Duodenal mucosa (tissue), 2 donors: ENCODE measurements around the gene NEURL4.

Experiments used
- H3K27ac ChIP-seq: one replicate; pipeline ENCODE4 v1.7.0; 2013; ENCODE audit warnings: low read depth, low read length
- H3K27me3 ChIP-seq, 2 donors: one replicate each; pipeline ENCODE4 v1.7.0; 2013; ENCODE audit warnings: low read length in 2 of 2, control low read depth in 1 of 2; ENCODE audit not compliant: insufficient read depth in 2 of 2, control insufficient read depth in 1 of 2
- H3K36me3 ChIP-seq, 2 donors: one replicate each; pipeline ENCODE4 v1.7.0; 2013; ENCODE audit warnings: low read length in 2 of 2, control low read depth in 1 of 2; ENCODE audit not compliant: insufficient read depth in 2 of 2, control insufficient read depth in 1 of 2
- H3K4me1 ChIP-seq, 2 donors: one replicate each; pipeline ENCODE4 v1.7.0; 2013; ENCODE audit warnings: low read length in 2 of 2, control low read depth in 1 of 2; ENCODE audit not compliant: insufficient read depth in 2 of 2, control insufficient read depth in 1 of 2
- H3K4me3 ChIP-seq, 2 donors: one replicate each; pipeline ENCODE4 v1.7.0; 2013; ENCODE audit warnings: low read length in 2 of 2, low read depth in 1 of 2
- H3K9ac ChIP-seq, 2 donors: one replicate each; pipeline ENCODE4 v1.7.0; 2013; ENCODE audit warnings: low read length in 2 of 2, low read depth in 1 of 2
- H3K9me3 ChIP-seq, 2 donors: one replicate each; pipeline ENCODE4 v1.7.0; 2013; ENCODE audit warnings: low read length in 2 of 2, control low read depth in 1 of 2; ENCODE audit not compliant: control insufficient read depth in 1 of 2

The NEURL4 gene

DNA sequence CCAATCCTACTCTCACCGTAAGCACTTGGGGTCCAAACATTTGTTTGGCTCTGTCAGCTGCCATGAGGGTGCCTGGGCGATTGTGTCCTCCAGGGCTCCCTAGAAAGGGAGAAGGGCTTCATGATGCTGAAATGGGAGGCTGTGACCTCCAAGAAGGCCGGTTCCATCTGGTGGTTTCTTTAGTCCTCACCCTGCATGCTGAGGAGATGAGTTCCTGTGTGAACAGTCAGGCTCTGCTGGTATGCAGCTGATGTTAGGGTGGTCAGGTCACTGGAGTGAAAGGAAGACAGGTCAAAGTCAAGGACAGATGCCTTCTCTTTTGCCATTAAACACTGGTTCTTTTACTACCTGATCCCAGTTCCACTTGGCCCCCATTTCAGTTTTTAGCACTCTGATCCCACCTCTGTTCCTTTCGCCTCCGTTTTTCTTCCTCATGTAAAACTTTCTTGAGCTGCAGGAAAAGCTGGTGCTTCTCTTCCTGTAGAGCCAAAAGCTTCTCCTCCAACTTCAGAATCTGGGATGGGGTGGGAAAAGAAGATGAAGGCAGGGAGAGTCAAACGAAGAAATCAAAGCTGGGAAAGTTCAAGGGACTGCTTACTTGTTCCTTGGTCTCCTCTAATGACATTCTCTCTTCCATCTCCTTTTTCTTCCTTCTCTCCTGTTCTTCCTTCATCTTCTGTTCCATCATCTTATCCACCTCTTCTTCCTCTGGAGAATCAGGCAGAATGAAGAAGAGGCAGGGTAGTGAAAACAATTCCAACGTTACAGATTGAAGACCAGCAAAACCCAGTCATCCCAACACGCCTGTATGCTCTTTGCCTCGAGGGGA lies 15.0 kb downstream of the NEURL4 start:
- Histone ChIP-seq H3K9ac (peak overlapping the region; percentile 87 to 90), H3K36me3 (peaks cover 60 to 70% of the 10 kb centered on the region in 2 donors), H3K4me3 (peak overlapping the region; percentile 89 to 92), H3K27me3 (no peaks in the 10 kb centered on the region), H3K9me3 (no peaks in the 10 kb centered on the region), H3K4me1 (peaks cover 37 to 44% of the 10 kb centered on the region in 2 donors), H3K27ac (no peak overlapping the region)

DNA sequence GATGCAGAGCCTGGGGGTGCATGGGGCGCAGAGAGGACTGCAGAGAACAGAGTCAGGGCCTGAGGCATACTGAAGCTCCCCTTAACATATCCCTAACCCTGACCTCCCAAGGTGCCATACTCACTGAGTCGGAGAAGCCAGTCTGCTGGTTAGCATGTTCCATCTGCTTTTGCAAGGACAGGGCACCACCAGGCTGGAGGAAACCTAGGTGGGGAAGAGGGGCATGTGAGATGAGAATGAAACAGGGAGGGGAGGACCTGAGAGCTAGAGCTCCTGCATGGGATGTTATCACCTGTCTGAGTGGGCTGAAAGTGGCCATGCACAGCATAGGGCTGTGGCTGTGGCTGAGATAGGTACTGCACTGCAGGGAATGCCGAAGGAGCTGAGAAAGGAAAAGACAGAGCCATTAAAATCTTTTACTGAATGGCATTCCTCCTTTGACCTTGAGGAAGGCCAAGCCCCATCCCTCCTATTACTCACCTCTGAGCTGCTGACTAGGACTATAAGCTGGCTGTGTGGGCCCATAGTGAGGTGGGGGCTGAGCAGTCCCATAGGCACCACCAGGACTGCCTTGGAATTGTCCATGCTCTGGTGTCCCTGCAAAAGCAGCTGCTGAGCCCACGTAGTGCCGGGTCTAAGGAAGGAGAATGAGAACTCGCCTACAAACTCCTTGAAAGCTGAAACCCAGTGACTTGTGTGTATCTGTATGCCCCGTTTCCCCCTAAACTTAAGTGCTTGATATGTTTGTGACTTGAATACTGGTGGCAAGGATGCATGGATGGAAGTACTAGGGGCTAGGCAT lies 15.8 kb downstream of the NEURL4 start:
- no peak overlapping the region for H3K27ac ChIP-seq
- no peak overlapping the region for H3K4me3 ChIP-seq
- H3K4me1 ChIP-seq: peaks cover 41 to 43% of the 10 kb centered on the region in 2 donors
- H3K27me3 ChIP-seq: no peaks in the 10 kb centered on the region
- peak overlapping the region in 1 of 2 donors; percentile 21 for H3K9ac ChIP-seq
- H3K9me3 ChIP-seq: no peaks in the 10 kb centered on the region
- peaks cover 52 to 62% of the 10 kb centered on the region in 2 donors for H3K36me3 ChIP-seq

DNA sequence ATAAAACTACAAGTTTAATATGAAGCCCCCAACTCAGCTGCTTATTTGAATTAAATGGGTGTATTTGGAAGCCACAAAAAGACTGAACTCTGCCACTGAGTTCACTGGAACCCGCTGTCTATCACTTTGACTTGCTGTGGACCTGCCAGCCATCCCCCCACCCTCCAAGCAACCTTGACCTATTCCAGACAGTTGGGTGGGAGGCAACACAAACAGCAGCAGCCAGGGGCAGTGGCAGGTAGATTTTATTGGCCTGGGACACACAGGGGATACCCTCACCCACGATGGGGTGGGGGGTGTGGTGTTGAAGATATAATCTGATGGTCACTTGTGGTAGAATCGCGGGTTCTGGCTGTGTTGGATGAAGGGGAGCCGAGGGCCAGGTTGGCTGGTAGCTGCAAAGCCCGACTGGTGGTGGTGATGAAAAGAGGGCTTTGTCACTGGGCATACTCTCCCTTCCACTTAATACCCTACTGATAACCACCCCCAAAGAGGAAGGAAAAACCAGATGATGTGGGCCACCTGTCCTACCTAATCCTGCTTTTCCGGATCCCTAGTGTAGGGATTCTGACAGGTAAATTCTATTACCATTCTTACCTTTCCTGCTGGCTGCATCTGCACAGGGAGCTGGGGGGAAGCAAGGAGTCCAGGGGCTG lies 16.6 kb downstream of the NEURL4 start:
- Histone ChIP-seq H3K9ac (no peak overlapping the region), H3K27me3 (no peaks in the 10 kb centered on the region), H3K27ac (no peak overlapping the region), H3K9me3 (no peaks in the 10 kb centered on the region), H3K36me3 (peaks cover 45 to 55% of the 10 kb centered on the region in 2 donors), H3K4me3 (no peak overlapping the region), H3K4me1 (peaks cover 41% of the 10 kb centered on the region in 2 donors)

DNA sequence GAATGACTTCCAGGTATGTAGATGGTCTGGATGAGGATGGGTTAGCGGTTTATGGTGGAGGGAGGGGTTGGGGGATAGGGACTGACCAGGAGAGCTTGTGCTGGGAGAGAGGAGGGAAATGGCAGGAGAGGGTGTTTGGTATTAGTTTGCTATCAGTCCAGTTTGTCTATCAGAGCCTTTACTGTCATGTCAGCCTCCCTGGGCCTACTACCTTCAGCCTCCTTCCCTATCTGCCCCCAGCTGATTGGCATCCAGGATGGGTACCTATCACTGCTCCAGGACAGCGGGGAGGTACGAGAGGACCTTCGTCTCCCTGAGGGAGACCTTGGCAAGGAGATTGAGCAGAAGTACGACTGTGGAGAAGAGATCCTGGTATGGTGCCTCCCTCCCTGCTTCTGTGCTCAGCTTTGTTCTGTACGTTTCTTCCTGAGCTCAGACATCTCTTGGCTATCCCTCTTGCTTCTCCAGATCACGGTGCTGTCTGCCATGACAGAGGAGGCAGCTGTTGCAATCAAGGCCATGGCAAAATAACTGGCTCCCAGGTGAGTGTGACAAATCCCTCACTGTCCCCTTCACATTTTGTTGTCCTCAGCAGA lies 17.9 kb downstream of the NEURL4 start:
- Histone ChIP-seq H3K9me3 (no peaks in the 10 kb centered on the region), H3K4me3 (no peak overlapping the region), H3K27me3 (no peaks in the 10 kb centered on the region), H3K27ac (no peak overlapping the region), H3K4me1 (peaks cover 41% of the 10 kb centered on the region in 2 donors), H3K36me3 (peaks cover 45 to 48% of the 10 kb centered on the region in 2 donors), H3K9ac (no peak overlapping the region)

DNA sequence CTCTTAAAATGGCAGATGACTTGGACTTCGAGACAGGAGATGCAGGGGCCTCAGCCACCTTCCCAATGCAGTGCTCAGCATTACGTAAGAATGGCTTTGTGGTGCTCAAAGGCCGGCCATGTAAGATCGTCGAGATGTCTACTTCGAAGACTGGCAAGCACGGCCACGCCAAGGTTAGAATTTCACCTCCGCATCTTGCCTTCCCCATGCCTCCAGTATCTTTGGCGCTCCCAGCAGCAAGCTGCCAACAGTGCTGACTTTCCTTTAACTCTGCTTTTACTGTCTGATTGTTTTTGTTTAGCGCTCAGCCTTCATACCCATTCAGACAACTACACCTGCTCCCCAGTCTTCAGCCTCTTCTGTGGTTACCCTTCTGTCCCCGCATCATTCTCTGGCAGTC lies 19.5 kb downstream of the NEURL4 start:
- H3K36me3 ChIP-seq: peaks cover 45 to 48% of the 10 kb centered on the region in 2 donors
- H3K27me3 ChIP-seq: no peaks in the 10 kb centered on the region
- peaks cover 32 to 36% of the 10 kb centered on the region in 2 donors for H3K4me1 ChIP-seq
- no peak overlapping the region for H3K27ac ChIP-seq
- H3K9ac ChIP-seq: no peak overlapping the region
- peak overlapping the region; percentile 82 to 87 for H3K4me3 ChIP-seq
- no peaks in the 10 kb centered on the region for H3K9me3 ChIP-seq

DNA sequence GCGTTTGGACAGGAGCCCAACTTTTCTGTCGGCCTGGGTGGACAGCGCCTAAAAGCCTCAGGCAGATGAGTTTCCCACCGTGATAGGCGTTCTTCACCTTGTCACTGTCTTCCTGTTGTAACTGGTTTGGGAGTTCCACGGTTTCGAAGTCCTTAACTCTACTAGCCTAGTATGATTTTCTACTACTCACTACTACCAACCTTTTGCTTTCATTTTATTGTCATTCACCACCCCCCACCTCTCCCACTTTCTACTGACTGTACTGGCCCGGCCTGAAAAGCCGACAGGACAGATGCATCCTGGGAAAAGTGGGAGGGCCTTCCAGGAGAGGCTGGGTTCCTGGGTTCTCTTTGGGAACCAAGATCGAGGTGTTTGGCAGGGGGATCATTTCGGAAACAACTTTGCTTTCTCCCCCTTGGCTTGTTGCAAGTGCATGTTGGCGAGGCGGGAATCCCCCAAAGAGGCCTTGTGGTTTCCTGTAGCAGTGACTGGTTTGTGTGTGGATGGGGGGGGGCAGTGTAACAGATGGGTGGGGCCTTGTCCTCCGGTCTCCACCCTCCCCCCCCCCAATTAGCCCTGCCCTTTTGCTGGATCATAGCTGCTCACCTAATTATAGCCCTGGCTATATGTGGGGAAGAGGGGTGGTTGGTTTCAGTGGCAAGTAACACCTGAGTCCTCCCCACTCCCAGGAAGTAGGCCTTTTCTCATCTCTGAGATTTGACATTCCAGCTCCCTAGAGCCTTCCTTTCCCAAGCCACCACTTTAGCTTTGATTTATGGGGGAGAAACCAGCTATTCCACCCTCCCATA lies 20.3 kb downstream of the NEURL4 start:
- Histone ChIP-seq H3K36me3 (peaks cover 42 to 43% of the 10 kb centered on the region in 2 donors), H3K4me3 (peak overlapping the region; percentile 82 to 87), H3K9ac (peak overlapping the region; percentile 90 to 94), H3K4me1 (peaks cover 24 to 28% of the 10 kb centered on the region in 2 donors), H3K9me3 (no peaks in the 10 kb centered on the region), H3K27ac (peak overlapping the region; percentile 98), H3K27me3 (no peaks in the 10 kb centered on the region)

DNA sequence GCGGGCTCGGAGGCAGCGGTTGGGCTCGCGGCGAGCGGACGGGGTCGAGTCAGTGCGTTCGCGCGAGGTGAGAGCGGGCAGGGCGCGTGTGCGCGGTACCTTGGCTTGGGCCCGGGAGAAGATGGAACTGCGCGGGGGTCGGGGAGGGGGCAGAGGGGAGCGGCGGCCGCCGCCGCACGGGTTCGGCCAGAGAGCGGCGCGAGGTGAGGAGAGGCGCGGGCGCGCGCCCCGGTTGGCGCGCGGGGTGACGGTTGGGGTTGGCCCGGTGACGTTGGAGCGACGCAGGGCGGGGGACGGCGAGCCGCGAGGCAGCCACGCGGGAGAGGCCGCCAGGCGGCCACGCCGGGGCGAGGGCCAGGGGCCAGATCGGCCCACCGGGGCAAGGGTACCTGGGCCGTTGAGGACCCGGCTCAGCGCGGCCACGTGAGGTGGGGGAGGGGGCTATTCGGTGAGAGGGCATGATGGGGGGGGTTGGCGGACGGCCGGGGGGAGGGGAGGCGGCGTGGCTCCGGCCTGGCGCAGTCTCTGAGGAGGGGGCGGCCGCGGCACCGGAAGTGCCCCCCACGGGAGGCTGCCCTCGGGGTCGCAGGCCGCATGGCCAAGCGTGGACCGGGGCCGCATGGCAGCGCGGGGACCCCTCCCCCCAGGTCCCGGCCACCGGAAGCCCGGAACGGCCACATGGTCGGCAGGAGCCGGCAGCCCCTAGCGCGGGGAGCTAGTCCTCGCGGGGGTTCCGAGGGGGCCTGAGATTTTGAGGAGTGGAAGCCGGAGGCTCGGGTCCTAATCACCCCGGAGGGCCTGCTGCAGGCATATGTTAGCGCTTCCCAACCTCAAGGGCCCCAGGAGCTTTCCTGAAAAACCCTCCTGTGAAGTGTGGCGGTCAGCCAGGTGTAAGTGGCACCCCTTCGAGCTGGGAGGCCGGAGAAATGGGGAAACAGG lies 21.2 kb downstream of the NEURL4 start:
- Histone ChIP-seq H3K36me3 (peaks cover 33 to 35% of the 10 kb centered on the region in 2 donors), H3K4me1 (peaks cover 19 to 20% of the 10 kb centered on the region in 2 donors), H3K27ac (peak overlapping the region; percentile 98), H3K9ac (peak overlapping the region; percentile 90 to 94), H3K4me3 (peak overlapping the region; percentile 82 to 87), H3K9me3 (no peaks in the 10 kb centered on the region), H3K27me3 (no peaks in the 10 kb centered on the region)

DNA sequence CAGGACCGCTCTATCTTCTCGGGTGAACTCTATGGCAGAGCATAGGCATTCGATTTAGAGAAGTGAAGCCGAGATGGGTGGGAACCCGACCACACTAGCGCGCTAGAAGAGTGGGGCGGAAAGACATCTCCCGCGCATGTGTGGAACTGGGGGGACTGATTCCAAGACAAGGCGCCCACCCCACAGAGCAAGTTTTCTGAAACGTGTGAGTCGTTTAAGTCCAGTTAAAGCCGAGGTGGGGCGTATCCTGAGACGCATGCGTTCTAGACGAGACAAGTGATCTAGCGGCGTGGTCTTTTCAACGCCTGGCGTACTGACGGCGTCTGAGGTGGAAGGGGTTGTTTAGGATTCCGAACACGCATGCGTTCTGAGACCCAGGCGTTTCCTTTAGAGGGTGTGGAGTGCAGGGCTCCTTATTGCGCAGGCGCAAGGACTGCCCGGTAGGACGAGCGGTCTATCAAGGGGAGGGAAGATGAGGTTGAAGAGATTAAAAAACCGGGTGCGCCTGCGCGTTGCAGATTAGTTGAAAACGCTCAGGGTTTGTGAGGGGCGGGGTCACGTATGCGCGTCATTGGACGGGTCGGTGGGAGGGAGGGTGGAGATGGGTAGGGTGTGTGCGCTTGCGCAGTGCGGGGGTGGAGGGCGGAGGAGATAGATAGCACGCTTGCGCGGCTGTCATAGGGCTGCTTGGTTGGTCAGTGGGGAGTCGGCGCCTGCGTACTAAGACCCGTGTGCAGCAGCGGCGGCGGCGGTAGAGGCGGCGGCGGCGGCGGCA lies 22.0 kb downstream of the NEURL4 start, which contains the start of gene EIF5A:
TSS of gene EIF5A (plus strand) at position 718 of the 775 bp plus-strand sequence. CDS start 2,008 bp downstream, outside the sequence.
- H3K27ac ChIP-seq: peak within 1 kb of the TSS; percentile 98

More for the DNA sequence above, 22.0 kb downstream of the NEURL4 start, which contains the start of gene EIF5A:
- Histone ChIP-seq H3K36me3 (peaks cover 26% of the 10 kb centered on the region in 2 donors), H3K9me3 (no peaks in the 10 kb centered on the region), H3K4me1 (peaks cover 17 to 20% of the 10 kb centered on the region in 2 donors), H3K9ac (peak within 1 kb of the TSS; percentile 90 to 94), H3K27me3 (no peaks in the 10 kb centered on the region), H3K4me3 (peak within 1 kb of the TSS; percentile 82 to 87)
